SU-DHL-6 (cell line): ENCODE results near the gene RNF168.

Source experiments
- EZH2phosphoT487 ChIP-seq: fragments of 200-600 bp; sonication (generic), shearing (Covaris generic); conservative IDR thresholded peaks from 2 replicates; pipeline ENCODE4 v1.6.1; 2018; ENCODE audit warnings: mild to moderate bottlenecking, antibody characterized with exemption, low read length, moderate library complexity, mixed read lengths
- TF ChIP-seq, protein P1 (sequence below): fragments of 200-600 bp; sonication (generic); IDR thresholded peaks from one replicate; pipeline ENCODE4 v1.5.1; 2017; ENCODE audit warnings: antibody characterized with exemption, mild to moderate bottlenecking, low read length, moderate library complexity; ENCODE audit not compliant: insufficient read depth, poor library complexity, severe bottlenecking

DNA sequence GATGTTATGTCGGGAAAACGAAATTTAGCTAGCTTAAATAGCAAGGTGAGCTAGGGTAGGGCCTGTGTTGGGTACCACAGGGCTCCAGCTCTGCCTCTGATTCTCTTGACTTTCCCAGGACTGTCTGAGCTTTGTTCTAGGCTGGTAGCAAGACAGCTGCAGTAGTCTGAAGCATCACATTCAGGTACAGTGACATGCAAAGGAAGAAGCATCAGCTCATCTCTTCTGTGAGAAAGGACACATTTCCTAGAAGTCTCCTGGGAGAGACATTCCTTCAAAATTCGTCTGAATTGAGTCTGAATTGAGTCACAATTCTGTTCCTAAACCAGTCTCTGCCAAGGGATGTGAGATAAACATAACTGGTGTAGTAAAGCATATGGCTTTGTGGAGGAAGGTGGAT is 62.9 kb downstream of the RNF168 start:
- TF ChIP-seq, protein P1, sequence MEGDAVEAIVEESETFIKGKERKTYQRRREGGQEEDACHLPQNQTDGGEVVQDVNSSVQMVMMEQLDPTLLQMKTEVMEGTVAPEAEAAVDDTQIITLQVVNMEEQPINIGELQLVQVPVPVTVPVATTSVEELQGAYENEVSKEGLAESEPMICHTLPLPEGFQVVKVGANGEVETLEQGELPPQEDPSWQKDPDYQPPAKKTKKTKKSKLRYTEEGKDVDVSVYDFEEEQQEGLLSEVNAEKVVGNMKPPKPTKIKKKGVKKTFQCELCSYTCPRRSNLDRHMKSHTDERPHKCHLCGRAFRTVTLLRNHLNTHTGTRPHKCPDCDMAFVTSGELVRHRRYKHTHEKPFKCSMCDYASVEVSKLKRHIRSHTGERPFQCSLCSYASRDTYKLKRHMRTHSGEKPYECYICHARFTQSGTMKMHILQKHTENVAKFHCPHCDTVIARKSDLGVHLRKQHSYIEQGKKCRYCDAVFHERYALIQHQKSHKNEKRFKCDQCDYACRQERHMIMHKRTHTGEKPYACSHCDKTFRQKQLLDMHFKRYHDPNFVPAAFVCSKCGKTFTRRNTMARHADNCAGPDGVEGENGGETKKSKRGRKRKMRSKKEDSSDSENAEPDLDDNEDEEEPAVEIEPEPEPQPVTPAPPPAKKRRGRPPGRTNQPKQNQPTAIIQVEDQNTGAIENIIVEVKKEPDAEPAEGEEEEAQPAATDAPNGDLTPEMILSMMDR = no peak
- no peak for TF ChIP-seq EZH2phosphoT487
